IPS-20b (cell line): ENCODE measurements around the gene ASTN2.

Source experiments
- H3K27ac ChIP-seq: one replicate; pipeline ENCODE4 v1.5.1; 2013; ENCODE audit warnings: low read length
- H3K27me3 ChIP-seq: 2 replicates; pipeline ENCODE4 v1.6.1; 2013; ENCODE audit warnings: mild to moderate bottlenecking, low read length, inconsistent platforms; ENCODE audit not compliant: insufficient read depth
- H3K36me3 ChIP-seq: 2 replicates; pipeline ENCODE4 v1.6.1; 2013; ENCODE audit warnings: low read depth, mild to moderate bottlenecking, inconsistent platforms, low read length, moderate library complexity; ENCODE audit not compliant: insufficient read depth
- H3K4me1 ChIP-seq: 2 replicates; pipeline ENCODE4 v1.6.1; 2013; ENCODE audit warnings: mild to moderate bottlenecking, control low read depth, inconsistent platforms, low read length, moderate library complexity; ENCODE audit not compliant: insufficient read depth
- H3K4me3 ChIP-seq: 2 replicates; pipeline ENCODE4 v1.5.1; 2013; ENCODE audit warnings: mild to moderate bottlenecking, low read length, inconsistent platforms
- H3K9ac ChIP-seq: 2 replicates; pipeline ENCODE4 v1.6.1; 2013; ENCODE audit warnings: low read depth, mild to moderate bottlenecking, inconsistent platforms, low read length, moderate library complexity
- H3K9me3 ChIP-seq: 2 replicates; pipeline ENCODE4 v1.6.1; 2013; ENCODE audit warnings: mild to moderate bottlenecking, low read depth, low read length, inconsistent platforms; ENCODE audit not compliant: insufficient read depth

ASTN2 gene

DNA sequence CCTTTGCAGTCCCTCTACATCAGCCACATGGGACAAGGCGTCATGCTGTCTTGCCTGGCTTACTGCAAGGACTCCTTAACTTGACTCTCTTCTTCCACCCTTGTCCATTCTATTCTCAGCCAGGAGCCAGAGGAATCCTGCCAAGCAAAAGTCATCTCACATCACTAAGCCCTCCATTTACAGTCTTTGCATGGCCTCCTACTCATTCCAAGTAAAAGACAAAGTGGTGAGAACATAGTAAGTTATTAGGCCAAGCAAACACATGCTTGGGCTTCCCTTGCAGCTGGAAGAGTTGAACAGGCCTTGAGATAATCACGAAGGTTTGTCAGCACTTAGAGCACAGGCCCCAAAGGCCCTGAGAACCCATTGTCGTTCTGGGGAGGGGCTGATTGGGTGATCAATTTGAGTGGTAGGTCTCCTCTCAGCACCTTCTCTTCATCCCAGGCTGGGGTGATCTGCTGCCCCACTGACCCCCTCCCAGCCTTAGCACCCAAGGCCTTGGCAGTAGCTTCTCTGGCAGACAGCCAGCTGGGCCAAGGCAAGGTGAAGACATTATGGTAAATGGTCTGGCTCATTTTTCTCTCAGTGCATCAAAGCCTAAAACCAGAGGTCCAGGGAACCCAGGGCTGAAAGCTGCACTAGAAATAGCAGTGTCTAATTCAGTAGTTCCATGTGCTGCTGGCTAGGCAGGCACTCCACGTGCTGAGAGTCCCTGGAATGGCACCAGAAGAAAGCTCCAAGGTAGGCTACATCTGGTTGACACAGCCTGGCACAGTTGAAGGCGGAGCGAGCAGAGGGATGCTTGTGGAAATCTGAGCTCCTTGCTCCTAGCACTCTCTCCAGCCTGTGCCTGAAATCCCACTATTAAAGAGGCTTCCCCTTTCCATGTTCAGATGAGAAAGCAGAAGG, 121.4 kb downstream of the ASTN2 start:
- no peaks in the 10 kb centered on the region for H3K27me3 ChIP-seq
- H3K9ac ChIP-seq, result no peak overlapping the region
- no peaks in the 10 kb centered on the region for H3K4me1 ChIP-seq
- H3K9me3 ChIP-seq, result no peaks in the 10 kb centered on the region
- no peak overlapping the region for H3K4me3 ChIP-seq
- H3K36me3 ChIP-seq, result no peaks in the 10 kb centered on the region
- H3K27ac ChIP-seq, result no peak overlapping the region

DNA sequence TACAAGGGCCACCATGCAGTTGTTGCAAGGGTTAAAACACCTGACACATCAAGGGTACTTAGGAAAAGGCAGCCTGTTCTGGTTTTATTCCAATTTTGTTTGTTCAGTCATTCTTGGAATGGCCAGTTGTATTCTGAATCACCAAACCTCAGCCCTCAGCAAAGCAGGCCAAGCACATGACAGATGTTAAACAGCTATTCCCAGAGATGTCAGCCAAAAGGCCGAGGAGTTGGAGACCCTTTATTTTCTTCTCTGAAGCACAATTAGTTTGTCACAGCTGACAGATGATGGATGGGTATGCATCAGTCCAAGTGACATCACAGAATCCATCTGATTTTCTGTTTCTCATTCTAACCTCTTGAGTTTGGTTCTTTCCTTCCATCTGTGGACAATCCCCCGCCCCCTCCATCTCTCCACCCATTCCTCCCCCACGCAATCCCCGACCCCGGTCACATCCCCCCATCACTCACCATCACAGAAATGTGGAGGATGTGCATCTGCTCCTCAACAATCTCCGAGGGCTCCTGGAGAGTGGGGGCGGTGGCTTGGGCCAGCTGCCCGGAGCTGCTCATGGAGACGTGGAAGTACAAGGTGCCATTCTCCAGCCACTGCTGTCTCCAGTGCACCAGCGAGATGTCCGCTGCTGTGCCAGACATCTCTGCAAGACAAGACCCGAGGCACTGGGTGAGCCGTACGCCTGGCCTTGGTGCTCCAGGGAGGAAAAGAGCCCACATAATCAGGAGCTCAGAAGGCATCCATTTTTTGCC, 123.8 kb downstream of the ASTN2 start:
- Histone ChIP-seq H3K27me3 (no peaks in the 10 kb centered on the region), H3K27ac (no peak overlapping the region), H3K9me3 (no peaks in the 10 kb centered on the region), H3K4me3 (no peak overlapping the region), H3K9ac (no peak overlapping the region), H3K4me1 (no peaks in the 10 kb centered on the region), H3K36me3 (no peaks in the 10 kb centered on the region)

DNA sequence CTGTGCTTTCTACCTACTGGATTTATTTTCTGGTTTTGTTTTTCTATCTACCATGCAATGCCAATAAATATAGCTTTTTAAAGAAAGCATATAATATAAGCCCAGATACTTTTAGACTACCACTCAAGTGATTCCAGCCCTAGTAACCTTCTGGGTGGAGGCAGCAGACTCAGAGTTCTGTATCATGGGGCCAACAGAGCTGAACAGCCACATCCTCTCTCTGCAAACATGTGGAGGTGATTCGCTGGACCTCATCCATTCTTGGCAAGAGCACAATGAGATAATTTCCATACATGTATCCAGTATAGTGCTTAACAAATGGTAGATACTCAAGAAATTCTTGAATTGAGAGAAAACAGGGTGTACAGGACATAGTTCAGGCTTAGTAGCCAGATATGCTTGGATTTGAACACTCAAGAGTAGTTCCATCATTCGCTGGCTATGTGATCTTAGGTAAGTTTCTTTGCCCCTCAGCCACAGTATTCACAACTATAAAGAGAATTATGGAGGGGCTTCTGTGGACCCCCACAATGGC, 124.5 kb downstream of the ASTN2 start:
- Histone ChIP-seq H3K36me3 (no peaks in the 10 kb centered on the region), H3K9me3 (no peaks in the 10 kb centered on the region), H3K27me3 (no peaks in the 10 kb centered on the region), H3K4me3 (no peak overlapping the region), H3K4me1 (no peaks in the 10 kb centered on the region), H3K27ac (no peak overlapping the region), H3K9ac (no peak overlapping the region)

DNA sequence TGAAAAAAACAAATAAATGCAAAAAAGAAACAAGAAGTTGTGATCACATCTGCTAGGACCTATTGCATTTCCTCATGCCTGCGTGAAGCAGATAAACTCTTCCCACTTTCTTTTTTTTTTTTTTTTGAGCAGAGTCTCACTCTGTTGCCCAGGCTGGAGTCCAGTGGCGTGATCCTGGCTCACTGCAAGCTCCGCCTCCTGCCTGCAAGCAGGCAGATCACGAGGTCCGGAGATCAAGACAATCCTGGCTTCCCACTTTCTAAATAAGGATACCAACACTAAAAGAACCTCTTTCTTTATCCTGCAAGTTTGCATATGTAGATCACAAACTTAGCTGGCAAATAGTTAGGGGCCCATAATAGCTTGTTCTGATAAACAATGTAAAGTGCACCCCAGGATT, 128.6 kb downstream of the ASTN2 start:
- no peaks in the 10 kb centered on the region for H3K9me3 ChIP-seq
- no peak overlapping the region for H3K27ac ChIP-seq
- H3K9ac ChIP-seq, result no peak overlapping the region
- H3K4me3 ChIP-seq, result no peak overlapping the region
- no peaks in the 10 kb centered on the region for H3K27me3 ChIP-seq
- H3K36me3 ChIP-seq, result no peaks in the 10 kb centered on the region
- H3K4me1 ChIP-seq, result no peaks in the 10 kb centered on the region

DNA sequence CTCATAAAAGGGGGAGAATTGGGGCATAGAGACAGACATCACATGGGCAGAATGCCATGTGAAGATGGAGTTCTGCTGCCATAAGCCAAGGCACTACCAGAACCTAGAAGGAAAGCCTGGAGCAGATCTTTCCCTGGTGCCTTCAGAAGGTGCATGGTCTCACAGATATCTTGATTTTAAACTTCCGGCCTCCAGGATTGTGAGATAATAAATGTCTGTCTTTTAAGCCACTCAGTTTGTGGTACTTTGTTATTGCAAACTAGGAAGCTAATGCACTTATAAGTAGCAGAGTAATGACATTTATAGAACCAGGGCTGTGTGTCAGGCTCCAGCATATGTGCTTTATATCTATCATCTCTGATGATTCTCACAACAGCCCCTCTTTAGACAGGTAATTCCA, 130.4 kb downstream of the ASTN2 start:
- no peak overlapping the region for H3K9ac ChIP-seq
- no peak overlapping the region for H3K4me3 ChIP-seq
- H3K27ac ChIP-seq, result no peak overlapping the region

DNA sequence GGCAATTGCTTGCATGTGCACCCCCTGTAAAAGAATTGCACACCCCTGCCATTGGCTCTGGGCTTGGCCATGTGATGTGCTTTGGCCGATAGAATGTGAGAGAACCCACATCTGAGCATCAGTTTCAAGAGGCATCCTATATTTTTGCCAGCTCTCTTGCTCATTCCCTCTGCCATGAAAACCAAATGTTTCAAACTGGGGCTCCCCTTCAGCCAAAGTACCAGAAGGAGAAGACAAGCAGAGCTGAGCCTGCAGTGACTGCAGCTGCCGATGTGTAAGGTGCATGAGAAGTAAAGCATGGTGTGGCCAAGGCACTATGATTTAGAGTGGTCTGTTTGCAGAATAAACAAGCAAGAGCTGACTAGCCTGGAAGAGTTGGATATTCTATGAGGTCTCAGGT, 132.3 kb downstream of the ASTN2 start:
- Histone ChIP-seq H3K36me3 (no peaks in the 10 kb centered on the region), H3K27ac (no peak overlapping the region), H3K4me1 (no peaks in the 10 kb centered on the region), H3K9ac (no peak overlapping the region), H3K4me3 (no peak overlapping the region), H3K27me3 (no peaks in the 10 kb centered on the region), H3K9me3 (no peaks in the 10 kb centered on the region)

More for the DNA sequence above, 130.4 kb downstream of the ASTN2 start:
- Histone ChIP-seq H3K36me3 (no peaks in the 10 kb centered on the region), H3K9me3 (no peaks in the 10 kb centered on the region), H3K4me1 (no peaks in the 10 kb centered on the region), H3K27me3 (no peaks in the 10 kb centered on the region)

DNA sequence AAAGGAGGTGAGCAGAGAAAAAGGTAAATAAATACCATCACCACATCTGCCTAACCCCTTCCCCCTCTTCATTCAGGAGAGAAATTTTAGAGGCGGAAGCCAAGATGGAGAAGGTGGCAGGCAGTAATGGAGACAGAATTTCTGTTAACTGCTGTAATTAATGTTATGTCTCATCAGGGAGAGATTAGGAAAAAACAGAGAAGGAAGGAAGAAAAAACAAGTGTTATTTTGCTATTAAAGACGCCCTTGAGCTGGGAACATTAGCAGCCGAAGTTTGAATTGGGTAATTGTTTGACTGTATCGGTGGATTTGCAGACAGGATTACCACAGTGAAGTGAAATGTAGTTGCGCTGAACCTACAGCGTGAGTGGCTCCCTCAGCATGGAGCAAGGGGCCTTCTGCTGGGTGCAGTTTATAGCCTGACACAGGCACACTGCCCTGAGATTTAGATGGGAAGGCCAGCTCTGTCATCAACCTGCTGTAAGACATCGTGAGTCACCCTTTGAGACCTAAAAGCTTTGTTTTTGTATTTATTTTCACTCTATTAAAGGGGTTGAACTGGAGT, 136.3 kb downstream of the ASTN2 start:
- Histone ChIP-seq H3K36me3 (no peaks in the 10 kb centered on the region), H3K27ac (no peak overlapping the region), H3K27me3 (no peaks in the 10 kb centered on the region), H3K4me1 (no peaks in the 10 kb centered on the region), H3K9ac (no peak overlapping the region), H3K9me3 (no peaks in the 10 kb centered on the region), H3K4me3 (no peak overlapping the region)

DNA sequence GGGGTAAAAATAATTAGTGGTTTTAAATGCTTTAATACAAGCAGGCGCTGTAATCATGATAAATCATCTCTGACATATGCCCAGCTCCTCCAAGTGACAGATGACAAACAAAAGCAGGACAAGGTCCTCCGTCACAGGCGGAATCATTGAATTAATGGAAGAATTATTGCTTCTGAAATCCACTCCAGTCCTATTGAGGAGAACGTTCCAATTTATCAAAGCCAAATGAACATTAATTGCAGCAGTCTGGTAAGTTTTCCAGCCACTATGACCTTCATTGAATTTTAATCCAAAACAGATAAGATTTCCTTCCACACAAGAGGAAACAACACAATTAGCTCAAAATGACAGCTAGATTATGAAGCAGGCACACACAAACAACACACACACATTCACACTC, 136.8 kb downstream of the ASTN2 start:
- no peak overlapping the region for H3K27ac ChIP-seq
- H3K4me3 ChIP-seq, result no peak overlapping the region
- no peaks in the 10 kb centered on the region for H3K4me1 ChIP-seq
- no peaks in the 10 kb centered on the region for H3K36me3 ChIP-seq
- H3K9me3 ChIP-seq, result no peaks in the 10 kb centered on the region
- H3K9ac ChIP-seq, result no peak overlapping the region
- no peaks in the 10 kb centered on the region for H3K27me3 ChIP-seq

DNA sequence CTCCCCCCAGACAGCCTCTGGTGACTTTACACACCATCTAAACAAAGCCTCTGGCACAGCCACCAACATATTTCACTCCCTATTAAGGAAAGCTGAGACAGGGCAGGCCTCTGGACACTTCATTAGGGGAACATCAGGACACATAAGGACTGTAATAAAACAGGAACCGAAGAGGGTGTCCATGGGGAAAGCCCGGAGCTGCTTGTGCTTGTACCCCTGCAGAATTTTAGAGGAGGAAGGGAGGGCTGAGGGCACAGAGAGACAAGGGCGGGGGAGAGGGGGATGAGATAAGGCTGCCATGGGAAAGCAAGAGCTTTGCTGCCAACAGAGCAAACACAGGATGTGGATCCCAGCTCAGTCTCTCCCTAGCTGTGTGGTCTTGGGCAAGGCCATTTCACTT, 138.4 kb downstream of the ASTN2 start:
- H3K9ac ChIP-seq, result no peak overlapping the region
- H3K4me1 ChIP-seq, result no peaks in the 10 kb centered on the region
- H3K4me3 ChIP-seq, result no peak overlapping the region
- H3K36me3 ChIP-seq, result no peaks in the 10 kb centered on the region
- no peak overlapping the region for H3K27ac ChIP-seq
- H3K27me3 ChIP-seq, result no peaks in the 10 kb centered on the region; the same call in 1 of the 2 replicates
- H3K9me3 ChIP-seq, result no peaks in the 10 kb centered on the region

DNA sequence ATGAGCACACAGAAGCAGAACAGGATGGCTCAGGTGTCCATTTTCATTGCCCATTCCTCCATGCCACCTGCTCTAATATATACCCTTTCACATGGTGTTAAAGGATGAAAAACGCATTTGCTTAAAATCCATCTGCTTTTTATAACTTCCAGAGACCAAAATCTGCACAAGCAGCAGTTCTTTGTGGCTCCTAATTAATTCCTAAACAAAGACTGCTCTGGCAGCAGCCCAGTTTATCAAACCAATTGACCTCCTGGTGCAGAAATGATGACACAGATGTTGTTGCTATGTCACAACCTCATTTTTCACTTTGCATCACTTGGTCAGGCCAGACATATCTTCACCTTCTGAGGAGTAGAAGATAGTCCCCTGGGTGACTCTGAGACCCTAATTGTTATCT, 141.2 kb downstream of the ASTN2 start:
- H3K27ac ChIP-seq, result no peak overlapping the region
- H3K36me3 ChIP-seq, result no peaks in the 10 kb centered on the region
- H3K9ac ChIP-seq, result no peak overlapping the region
- peaks cover 26% of the 10 kb centered on the region; the same call in 1 of the 2 replicates for H3K27me3 ChIP-seq
- H3K4me3 ChIP-seq, result no peak overlapping the region
- H3K9me3 ChIP-seq, result no peaks in the 10 kb centered on the region
- peaks cover 11% of the 10 kb centered on the region; the same call in 1 of the 2 replicates for H3K4me1 ChIP-seq

DNA sequence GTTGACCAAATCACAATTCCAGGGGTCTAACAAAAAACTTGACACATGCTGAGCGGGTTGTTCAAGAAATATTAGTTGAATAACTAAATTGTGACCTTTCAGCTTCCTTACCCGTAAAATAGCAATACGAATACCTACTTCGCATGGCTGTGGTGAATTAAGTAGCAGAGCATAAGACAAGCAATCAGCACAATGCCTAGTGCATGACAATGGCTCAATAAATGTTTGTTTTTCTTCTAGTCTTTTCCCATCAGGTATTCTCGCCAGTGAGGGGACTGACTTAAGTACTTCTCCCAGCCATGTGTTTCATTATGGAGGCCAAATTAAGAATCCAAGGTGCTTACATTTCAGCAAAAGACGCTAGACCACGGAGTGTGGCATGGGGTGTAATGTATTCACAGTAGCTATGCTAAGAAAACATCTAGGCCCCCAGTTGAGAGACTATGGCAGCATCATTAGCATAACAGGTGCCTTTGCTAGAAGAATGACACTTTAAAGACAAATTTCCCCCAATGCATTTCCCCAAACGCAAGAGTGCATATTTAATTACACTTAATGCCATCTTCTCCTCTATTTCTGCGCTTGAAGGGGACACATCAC, 145.9 kb downstream of the ASTN2 start:
- H3K9me3 ChIP-seq, result no peaks in the 10 kb centered on the region
- no peaks in the 10 kb centered on the region for H3K36me3 ChIP-seq
- no peak overlapping the region for H3K9ac ChIP-seq
- H3K4me1 ChIP-seq, result peaks cover 14% of the 10 kb centered on the region; the same call in 1 of the 2 replicates
- peak overlapping the region; percentile 36; the same call in 1 of the 2 replicates for H3K4me3 ChIP-seq
- no peak overlapping the region for H3K27ac ChIP-seq
- H3K27me3 ChIP-seq, result peaks cover 55% of the 10 kb centered on the region
